Spleen (tissue), 7 donors: ENCODE results near the gene ACSS1.

Experiments used
- CTCF ChIP-seq, 11 experiments: fragments of 200-600 bp in 7 of 11; fragments of 450-650 bp in 4 of 11; sonication (generic) in 4 of 11; IDR thresholded peaks in 8 of 11; conservative IDR thresholded peaks in 3 of 11; 1 replicate in 7 of 11; 2 replicates in 4 of 11; pipeline versions ENCODE4 v1.4.0 to v1.8.0; 2016 to 2021; ENCODE audit warnings: antibody characterized with exemption in 11 of 11, inconsistent platforms in 4 of 11, mild to moderate bottlenecking in 1 of 11
- POLR2AphosphoS5 ChIP-seq, 3 donors: sonication (generic); formaldehyde crosslinking; IDR thresholded peaks; one replicate each; pipeline ENCODE4 v1.5.1; 2017; ENCODE audit warnings: antibody characterized with exemption in 3 of 3
- donor health status: DM: no; HTN: no; CAD: no; lungs with moderate emphysema.
- donor health status: DM: no; HTN: no; CAD: no.
- donor health status: DM: no; HTN: no; CAD: no.

- TF ChIP-seq CTCF (IDR thresholded peaks at IDR 0.05 in 8 of 11, conservative IDR thresholded peaks at IDR 0.05 in 3 of 11) (no peak), POLR2AphosphoS5 (IDR thresholded peaks at IDR 0.05) (no peak)
These were observed 95.4 kb downstream of the ACSS1 start for GRCh38 chr20:24962510-24962909.
